ENCODE measurements around the gene PUSL1. TPM values are rescaled to one million over a fixed set of nuclear protein-coding genes. Genes with fewer than 3 reads are reported as not detected.

The PUSL1 gene
- polyA plus RNA-seq, 5 donors = 4.6 to 12.3 (median 6.4) TPM

DNA sequence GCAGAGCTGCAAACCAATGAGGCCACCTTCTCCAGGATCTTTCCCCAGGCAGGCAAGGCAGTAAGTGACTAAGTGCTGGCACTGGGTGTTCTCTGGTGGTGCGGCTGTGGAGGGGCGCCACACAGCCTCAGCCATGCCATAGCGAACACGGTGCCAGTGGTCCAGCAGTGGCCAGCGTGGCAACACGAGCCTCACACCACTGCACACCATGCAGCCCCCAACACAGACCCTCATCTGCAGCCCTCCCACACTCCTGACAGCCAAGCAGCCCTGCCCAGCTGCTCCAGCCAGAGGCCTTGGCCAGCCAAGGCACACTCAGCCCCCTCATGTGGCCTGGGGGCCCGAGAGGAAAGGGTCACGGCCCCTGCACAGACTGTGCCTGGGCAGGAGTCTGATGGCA is 13.1 kb downstream of the PUSL1 start:
- no peak for DNase-seq

DNA sequence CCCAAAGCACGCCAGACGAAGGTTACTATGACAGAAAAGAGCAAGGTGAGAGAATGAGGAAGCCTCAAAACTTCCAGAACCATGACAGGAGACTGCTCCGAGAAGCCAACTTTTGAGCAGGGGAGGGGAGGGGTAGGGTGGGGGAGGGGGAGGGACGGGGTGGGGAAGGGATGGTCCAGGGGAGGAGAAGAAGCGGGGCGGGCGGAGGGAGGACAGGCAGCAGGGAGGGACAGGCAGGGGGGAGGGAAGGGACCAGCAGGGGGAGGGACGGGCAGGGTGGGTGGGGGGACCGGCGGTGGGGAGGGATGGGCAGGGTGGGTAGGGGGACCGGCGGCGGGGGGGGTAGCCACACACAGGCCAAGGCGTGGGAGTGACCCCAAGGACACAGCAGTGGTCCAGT is 14.0 kb downstream of the PUSL1 start:
- DNase-seq = no peak

- DNase-seq = no peak
These were observed 14.6 kb downstream of the PUSL1 start for GRCh38 chr1:1322952-1323351.

GRCh38 chr1:1324084-1324523 is 15.7 kb downstream of the PUSL1 start:
- DNase-seq = no peak

- peak; percentile 89 to 90 for DNase-seq
These were observed 16.3 kb downstream of the PUSL1 start, which contains the start of the genes CPTP and INTS11 for GRCh38 chr1:1324524-1325287. CPTP (plus strand) TSS chr1:1324802; CDS start chr1:1326911, 2,109 bp downstream. INTS11 (minus strand) TSS chr1:1324660; CDS start chr1:1324608, 52 bp downstream.

GRCh38 chr1:1325288-1326074 is 17.1 kb downstream of the PUSL1 start:
- no peak for DNase-seq

DNA sequence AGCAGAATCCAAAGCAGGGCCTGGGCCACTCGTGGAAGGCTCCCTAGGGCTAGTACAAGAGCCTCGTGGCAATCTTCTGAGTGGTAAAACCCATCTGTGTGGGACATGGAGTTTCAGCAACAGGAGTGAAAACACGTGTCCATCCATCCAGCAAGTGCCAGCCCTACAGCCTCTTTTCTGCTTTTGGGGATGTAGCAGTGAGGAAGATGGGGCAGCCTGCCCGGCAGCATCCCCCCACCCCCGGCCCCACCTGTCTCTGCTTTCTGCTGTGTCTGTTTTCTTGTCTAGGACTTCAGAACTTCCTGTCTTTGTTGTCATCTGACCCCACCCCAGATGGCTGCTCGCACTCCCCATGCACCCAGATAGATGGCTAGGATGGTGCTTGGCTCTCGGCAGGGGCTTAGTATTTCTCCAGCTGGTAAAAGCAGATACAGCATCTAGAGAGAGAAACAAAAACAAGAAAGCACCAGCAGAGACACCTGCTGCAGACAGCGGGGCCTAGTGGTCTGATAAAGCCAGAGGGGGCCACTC is 17.7 kb downstream of the PUSL1 start:
- DNase-seq = no peak

GRCh38 chr1:1327291-1327690 is 18.9 kb downstream of the PUSL1 start:
- no peak for DNase-seq

DNA sequence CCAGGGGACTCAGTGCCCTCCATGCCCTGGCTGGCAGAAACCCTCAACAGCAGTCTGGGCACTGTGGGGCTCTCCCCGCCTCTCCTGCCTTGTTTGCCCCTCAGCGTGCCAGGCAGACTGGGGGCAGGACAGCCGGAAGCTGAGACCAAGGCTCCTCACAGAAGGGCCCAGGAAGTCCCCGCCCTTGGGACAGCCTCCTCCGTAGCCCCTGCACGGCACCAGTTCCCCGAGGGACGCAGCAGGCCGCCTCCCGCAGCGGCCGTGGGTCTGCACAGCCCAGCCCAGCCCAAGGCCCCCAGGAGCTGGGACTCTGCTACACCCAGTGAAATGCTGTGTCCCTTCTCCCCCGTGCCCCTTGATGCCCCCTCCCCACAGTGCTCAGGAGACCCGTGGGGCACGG is 19.9 kb downstream of the PUSL1 start:
- no peak for DNase-seq

GRCh38 chr1:1329304-1330210 is 21.2 kb downstream of the PUSL1 start:
- DNase-seq = no peak

- DNase-seq = no peak
These were observed 22.1 kb downstream of the PUSL1 start for GRCh38 chr1:1330366-1331067.

DNA sequence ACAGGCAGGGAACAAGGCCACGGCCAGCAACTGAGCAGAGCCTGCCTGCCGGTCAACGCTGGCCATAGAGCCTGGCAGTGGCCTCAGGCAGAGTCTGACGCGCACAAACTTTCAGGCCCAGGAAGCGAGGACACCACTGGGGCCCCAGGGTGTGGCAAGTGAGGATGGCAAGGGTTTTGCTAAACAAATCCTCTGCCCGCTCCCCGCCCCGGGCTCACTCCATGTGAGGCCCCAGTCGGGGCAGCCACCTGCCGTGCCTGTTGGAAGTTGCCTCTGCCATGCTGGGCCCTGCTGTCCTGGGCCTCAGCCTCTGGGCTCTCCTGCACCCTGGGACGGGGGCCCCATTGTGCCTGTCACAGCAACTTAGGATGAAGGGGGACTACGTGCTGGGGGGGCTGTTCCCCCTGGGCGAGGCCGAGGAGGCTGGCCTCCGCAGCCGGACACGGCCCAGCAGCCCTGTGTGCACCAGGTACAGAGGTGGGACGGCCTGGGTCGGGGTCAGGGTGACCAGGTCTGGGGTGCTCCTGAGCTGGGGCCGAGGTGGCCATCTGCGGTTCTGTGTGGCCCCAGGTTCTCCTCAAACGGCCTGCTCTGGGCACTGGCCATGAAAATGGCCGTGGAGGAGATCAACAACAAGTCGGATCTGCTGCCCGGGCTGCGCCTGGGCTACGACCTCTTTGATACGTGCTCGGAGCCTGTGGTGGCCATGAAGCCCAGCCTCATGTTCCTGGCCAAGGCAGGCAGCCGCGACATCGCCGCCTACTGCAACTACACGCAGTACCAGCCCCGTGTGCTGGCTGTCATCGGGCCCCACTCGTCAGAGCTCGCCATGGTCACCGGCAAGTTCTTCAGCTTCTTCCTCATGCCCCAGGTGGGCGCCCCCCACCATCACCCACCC is 22.9 kb downstream of the PUSL1 start, which contains the start of gene TAS1R3:
TAS1R3 (plus strand) TSS at position 213 of the 898 bp plus-strand sequence; CDS start at position 279, 66 bp downstream.
- DNase-seq = no peak

DNA sequence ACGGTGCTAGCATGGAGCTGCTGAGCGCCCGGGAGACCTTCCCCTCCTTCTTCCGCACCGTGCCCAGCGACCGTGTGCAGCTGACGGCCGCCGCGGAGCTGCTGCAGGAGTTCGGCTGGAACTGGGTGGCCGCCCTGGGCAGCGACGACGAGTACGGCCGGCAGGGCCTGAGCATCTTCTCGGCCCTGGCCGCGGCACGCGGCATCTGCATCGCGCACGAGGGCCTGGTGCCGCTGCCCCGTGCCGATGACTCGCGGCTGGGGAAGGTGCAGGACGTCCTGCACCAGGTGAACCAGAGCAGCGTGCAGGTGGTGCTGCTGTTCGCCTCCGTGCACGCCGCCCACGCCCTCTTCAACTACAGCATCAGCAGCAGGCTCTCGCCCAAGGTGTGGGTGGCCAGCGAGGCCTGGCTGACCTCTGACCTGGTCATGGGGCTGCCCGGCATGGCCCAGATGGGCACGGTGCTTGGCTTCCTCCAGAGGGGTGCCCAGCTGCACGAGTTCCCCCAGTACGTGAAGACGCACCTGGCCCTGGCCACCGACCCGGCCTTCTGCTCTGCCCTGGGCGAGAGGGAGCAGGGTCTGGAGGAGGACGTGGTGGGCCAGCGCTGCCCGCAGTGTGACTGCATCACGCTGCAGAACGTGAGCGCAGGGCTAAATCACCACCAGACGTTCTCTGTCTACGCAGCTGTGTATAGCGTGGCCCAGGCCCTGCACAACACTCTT is 23.8 kb downstream of the PUSL1 start:
- no peak for DNase-seq

DNA sequence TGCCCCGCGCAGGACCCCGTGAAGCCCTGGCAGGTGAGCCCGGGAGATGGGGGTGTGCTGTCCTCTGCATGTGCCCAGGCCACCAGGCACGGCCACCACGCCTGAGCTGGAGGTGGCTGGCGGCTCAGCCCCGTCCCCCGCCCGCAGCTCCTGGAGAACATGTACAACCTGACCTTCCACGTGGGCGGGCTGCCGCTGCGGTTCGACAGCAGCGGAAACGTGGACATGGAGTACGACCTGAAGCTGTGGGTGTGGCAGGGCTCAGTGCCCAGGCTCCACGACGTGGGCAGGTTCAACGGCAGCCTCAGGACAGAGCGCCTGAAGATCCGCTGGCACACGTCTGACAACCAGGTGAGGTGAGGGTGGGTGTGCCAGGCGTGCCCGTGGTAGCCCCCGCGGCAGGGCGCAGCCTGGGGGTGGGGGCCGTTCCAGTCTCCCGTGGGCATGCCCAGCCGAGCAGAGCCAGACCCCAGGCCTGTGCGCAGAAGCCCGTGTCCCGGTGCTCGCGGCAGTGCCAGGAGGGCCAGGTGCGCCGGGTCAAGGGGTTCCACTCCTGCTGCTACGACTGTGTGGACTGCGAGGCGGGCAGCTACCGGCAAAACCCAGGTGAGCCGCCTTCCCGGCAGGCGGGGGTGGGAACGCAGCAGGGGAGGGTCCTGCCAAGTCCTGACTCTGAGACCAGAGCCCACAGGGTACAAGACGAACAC is 24.5 kb downstream of the PUSL1 start:
- DNase-seq = no peak

GRCh38 chr1:1333551-1334241 is 25.3 kb downstream of the PUSL1 start:
- no peak for DNase-seq

- no peak for DNase-seq
These were observed 26.4 kb downstream of the PUSL1 start for GRCh38 chr1:1334835-1335234.

GRCh38 chr1:1335283-1335682 is 26.9 kb downstream of the PUSL1 start:
- DNase-seq = no peak

GRCh38 chr1:1335792-1336248 is 27.4 kb downstream of the PUSL1 start:
- no peak for DNase-seq

All from right lung (tissue), 5 donors.